HG03025 (cell line): Measurements from ENCODE around the gene RPS23.
"Not testable (repeated sequence)": the region's sequence is repeated elsewhere in the genome, so short reads cannot be mapped to it uniquely, and the experiment has no call there.

Experiments
- ATAC-seq: cut with Tn5 transposase; IDR thresholded peaks from one replicate; pipeline ENCODE4 v1.9.1; 2021; ENCODE audit warnings: mild to moderate bottlenecking, moderate library complexity; ENCODE audit not compliant: unreplicated experiment, low FRiP score

The RPS23 gene

DNA sequence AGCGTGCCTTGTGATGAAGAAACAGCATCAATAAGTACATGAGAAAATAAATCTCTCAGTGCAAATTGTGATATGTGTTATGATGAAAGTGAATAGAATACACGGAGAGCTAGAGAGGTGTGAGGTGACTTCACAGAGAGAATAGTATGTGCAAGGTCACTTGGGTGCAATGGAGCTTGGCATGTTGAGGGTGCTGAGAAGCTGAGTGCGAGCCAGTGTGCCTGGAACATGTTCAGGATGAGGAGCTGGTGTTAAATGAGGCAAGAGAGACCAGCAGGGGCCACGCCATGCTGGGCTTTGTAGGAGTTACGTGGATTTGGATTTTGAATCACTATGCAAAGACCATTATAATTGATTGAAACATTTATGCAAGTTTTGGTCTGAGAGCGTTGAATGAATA, 12.8 kb upstream of the RPS23 start:
- no peak for ATAC-seq

DNA sequence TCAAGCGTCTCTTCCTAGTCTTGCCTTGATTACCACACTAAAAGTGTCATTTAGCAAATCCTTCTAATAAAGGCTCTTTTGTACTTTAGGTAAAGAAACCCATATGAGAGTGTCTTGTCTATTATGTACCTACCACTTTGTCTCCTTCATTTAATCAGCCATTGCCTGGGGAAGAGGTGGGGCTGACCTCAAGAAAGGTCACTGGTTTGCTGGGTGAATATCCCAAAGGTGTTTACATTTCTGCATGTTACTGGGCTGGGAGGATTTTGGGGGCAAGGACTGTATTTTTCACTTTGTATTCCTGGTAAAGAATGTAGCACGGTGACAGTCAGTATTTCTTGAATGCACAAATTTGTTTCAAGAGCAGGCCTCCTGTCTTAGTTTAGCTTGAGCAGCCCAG, 11.9 kb upstream of the RPS23 start:
- ATAC-seq = no peak

DNA sequence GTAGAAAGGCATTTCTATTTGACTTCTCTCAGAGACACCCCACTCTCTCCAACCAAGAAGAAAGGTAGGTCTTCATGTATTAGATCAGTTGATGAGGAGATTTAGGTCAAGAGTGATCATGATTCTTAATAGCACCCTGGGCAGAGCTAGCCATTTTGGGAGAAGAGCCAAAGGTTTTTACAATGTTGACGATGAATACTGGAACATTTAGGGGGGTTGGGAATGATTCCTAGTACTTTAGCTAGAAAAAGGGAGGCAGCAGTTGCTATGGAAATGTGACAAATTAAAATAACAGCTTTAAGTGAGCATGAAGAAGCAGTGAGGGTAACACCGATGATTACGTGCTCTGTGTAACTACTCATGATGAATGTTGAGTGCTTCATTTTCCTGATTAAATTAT, 9.5 kb upstream of the RPS23 start:
- no peak for ATAC-seq

DNA sequence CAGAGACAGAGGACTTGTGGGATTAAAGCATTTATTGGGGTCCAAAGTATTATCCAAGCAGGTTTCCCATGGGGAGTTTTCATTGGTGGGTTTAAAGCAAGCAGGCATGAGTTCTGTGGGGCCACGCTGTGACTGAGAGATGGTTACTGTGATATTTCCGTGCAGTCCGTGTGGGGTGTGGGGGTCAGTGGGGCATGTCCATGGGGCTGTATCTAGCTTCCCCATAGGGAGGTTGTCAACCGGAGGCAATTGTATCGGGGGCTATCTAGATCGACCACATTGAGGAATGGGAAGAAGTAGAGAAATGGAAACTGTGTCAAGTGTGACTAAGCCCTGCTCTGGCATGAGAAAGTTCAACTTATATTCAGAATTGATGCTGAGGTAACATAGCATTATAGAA, 7.1 kb upstream of the RPS23 start:
- ATAC-seq = no peak

DNA sequence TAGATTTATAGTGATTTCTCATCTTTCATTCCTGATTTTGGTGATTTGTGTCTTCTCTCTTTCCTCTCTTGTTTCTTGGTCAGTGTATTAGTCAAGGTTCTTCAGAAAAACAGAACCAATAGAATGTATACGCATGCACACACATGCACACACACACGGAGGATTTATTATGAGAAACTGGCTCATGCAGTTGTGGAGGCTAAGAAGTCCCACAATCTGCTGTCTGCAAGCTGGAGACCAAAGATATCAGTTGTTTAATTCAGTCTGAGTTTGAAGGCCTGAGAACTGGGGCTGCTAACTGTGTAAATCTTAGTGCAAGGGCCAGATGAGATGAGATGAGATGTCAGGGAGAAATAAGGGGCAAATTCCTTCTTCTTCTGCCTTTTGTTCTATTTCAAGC, 5.7 kb upstream of the RPS23 start:
- no peak for ATAC-seq

DNA sequence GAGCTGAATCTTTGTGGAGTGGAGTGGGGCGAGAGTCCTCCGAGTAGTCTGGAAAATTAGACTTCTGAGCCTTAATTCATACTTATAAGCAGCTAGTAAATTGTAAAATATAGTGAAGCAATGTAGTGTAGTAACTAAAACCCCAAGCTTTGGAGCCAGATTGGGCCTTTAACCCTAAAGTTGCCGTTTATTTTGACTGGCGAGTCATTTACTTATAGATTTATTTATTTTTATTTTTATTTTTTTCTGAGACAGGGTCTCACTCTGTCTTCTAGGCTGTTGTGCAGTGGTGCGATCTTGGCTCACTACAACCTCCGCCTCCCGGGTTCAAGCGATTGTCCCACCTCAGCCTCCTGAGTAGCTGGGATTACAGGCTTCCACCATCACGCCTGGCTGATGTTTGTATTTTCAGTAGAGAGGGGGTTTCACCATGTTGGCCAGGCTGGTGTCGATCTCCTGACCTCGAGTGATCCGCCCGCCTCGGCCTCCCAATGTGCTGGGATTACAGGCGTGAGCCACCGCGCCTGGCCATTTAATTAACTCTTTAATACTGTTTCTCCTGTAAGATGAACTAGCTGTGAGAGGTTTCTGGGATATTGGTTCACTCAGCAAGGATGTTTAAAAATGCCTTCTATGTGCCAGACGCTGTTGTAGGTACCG, 687 bp upstream of the RPS23 start:
- no peak for ATAC-seq

DNA sequence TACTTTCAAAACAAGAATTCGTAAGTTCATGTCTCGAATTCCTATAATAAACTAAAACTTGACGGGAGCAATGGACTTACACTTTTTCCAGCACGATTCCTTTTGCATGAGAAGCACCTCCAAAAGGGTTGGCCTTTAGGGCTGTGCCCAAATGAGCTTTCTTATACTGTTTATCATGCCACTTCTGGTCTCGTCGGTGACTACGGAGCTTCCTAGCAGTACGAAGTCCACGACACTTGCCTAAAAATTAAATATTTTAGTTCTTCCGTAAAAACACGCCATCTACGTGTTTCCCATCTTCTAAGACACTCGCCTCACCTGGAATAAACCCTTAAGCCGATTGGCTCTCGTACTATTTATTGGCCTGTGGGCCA, 554 bp downstream of the RPS23 start:
- no peak for ATAC-seq

DNA sequence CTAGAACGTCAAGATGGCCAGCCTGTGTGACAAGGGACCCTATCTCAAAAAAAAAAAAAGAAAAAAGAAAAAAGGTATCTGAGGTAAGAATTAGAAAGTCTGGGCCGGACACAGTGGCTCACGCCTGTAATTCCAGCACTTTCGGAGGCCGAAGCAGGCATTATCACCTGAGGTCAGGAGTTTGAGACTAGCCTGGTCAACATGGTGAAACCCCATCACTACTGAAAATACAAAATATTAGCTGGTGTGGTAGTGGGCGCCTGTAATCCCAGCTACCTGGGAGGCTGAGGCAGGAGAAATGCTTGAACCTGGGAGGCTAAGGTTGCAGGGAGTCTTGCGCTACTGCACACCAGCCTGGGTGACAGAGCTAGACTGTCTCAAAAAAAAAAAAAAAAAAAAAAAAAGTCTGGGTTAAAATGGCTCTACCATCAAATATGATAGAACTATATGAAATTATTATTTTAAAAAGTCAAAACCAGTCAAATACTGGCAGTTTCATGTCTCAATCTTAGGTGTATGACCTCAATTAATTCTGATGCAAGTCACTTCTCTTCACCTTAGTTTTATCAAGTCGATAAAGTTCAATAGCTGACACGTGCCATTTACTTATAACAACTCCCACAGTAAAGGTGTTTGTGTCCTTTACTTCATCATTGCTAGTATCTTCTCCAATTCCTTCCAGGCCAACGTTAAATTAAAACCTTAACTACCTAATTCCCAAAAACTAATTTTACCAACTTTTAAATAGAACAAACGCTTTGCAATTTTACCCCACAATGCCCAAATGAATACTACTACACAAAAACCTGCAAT, 1.1 kb downstream of the RPS23 start:
- ATAC-seq = no peak

DNA sequence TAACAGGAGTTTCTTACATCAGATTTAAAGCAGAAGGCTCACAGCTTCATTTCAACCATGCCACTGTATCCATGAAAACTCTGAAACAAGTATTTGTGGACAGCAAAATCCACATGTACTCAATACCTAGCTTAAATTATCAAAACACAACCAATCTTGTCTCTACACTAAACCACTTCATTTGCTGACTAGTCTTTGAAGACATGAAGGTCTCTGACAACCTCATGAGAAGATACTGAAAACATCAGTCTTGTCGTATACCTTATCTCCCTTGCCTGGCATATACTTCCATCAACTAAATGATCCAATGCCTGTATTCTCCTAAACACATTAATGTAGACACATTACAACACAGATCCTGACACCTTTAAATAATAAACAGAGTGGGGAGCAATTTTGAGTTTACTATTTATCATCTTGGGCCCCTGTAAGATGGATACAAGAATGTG, 2.9 kb downstream of the RPS23 start:
- no peak for ATAC-seq

DNA sequence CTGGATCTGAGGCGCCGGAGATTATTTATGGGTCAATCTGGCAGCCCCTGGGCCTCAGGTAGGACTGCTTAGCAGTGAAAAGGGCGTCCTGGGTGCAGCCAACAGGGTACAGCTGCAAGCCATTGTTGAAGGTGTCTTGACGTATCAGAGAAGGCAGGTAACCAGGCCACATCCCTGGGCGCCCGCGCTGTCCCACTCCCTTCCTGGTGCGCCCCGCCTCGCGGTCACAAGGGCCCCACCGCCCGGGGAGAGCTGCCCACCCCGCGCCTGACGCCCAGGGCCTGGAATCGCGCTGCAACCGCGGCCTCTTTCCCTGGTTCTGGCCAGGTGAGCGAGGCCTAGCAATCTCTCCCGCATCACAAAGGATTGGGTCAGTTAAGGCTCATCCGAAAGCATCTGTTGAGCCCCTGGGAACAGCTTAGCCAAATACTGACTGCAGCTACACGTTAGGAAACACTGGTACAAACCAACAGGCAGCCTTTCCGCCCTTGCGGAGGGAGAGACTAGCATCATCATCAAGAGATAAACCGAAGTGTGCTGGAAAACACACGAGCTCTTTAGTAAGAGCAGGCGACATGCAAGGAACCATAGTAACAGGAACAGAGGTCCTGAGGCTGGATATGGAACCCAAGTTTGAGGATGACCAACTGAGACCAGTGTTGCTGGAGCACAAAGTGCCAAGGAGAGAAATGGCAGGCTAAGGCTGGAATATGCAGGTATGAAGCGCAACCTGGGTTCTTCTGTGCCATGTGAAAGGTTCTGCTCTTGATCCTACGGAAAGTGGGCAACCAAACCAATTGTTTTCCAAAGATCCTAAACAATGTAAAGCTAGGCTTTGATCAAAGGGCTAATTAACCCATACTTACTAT, 3.6 kb downstream of the RPS23 start:
- ATAC-seq = no peak

DNA sequence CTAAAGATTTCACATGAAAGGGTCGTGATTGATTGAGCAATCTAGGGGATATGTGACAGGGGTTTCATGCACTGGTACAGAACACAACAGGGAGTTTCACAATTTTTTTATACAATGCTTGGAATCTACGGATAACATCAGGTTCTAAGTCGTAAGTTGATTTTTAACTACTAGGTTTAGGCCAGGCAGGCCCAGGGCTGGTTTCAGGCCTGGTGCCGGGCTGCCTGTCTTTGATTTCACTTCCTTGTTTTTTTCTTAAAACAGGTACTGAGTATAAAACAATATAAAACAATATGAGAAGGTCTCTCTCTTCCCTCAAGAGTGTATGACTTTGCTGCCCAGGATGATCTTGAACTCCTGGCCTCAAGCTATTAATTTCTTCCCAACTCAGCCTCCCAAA, 4.7 kb downstream of the RPS23 start:
- not testable (repeated sequence) for ATAC-seq

DNA sequence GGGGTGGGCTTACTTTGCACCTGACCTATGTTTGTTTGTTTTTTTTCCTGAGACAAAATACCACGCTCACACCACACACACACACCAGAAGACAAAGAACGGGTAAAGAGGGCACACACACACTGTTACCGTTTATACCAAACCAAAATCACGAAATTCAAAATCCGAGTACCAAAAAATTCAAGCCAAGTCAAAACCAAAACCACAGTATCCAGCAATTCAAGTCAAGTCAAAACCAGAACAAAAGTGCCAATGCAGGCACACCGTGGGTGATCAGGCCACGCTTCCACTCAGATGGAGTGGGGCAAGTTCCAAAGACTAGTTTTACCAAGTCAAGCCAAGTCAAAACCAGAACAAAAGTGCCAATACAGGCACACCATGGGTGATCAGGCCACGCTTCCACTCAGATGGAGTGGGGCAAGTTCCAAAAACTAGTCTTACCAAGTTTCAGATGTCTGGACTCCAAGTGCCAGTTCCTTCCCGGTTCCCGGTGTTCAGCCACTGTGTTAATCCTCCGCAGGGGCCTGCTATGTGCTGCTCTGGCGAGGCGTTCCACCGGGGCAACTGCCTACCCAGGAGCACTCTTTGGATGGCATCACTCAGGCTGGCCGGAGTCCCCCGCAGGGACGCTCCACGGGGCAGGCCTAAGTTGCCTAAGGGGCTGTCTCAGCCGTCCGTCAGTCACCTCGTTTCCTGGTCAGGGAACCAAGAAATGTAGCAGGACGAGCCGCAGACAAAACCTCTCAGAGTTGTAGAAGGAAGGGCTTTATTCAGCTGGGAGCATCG, 5.4 kb downstream of the RPS23 start:
- ATAC-seq = not testable (repeated sequence)

DNA sequence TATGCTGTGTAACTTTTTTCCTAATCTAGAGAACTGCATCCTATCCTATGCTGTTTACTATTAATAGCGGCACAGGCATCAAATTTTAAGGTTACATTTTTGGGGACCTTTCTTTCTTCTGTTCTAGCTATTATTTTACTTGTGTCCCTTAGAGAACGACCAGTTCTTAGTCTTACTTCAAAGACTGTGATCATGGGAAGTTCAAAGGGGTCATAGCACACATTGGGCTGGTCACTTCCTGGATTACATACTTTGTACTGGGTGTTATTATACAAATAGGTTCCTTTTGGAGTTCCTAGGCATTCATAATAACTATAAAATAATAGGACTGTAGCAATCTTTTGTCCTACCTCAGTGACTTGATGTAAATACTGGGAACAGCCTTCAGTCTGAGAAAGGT, 8.8 kb downstream of the RPS23 start:
- ATAC-seq = not testable (repeated sequence)

DNA sequence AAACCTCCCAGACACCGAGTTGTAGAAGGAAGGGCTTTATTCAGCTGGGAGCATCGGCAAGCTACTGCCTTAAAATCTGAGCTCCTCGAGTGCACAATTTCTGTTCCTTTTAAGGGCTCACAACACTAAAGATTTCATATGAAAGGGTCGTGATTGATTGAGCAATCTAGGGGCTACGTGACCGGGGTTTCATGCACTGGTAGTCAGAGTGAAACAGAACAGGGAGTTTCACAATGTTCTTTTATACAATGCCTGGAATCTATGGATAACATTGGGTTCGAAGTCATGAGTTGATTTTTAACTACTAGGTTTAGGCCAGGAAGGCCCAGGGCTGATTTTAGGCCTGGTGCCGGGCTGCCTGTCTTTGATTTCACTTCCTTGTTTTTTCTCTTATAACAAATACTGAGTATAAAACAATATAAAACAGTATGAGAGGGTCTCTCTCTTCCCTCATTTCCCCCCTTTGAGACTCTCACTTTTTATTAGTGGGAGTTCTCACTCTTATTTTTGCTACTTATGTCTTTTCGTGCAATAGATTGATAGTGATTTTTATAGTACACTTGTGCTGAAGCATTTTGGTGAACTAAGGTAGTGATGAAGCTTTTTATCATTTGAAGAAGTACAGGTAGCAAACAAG, 10.7 kb downstream of the RPS23 start:
- ATAC-seq = not testable (repeated sequence)

DNA sequence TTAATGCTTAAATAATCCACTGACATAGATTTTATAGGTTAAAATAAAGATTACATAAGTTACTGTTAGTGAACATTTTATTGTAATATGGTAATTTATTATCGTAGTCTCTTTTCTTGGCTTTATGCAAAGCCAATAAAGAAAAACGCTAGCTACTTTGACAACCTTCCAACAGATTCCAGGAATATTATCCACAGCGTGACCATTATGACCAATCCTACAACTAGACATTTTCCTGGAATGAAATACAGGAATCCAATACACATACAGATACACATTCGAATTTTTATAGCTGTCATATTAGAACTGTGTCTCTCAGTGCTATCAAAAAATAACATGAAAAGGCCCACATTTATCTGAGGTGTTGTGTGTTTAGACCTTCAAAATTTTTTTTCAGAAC, 13.1 kb downstream of the RPS23 start:
- no peak for ATAC-seq

DNA sequence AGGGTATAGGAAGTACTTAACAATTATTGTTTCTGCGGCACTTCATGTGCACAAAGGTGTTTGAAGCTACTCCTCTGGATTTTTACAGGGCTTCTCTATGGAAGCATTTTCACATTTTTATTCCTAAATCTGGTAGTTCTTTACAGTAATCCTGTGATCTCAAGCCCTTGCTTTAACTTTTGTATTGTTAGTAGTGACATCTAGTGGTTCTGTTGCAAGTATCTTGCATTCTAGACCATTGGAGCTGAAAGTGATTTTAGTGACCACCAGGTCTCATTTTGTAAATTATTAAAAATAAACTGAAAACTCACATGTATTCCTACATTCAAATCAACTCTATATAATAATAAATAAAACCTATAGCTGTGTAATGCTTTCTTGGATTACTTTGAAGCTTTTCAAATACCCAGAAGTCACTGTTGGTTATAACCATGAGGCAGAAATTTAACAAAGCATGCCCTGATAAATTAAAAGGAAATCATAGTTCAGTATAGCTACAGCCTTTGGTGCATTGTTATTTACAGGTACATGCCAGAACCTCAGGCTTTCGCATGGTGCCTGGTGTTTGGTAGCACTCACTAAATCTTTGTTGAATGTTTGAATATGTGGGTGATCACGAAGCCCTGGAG, 18.9 kb downstream of the RPS23 start:
- ATAC-seq = no peak

DNA sequence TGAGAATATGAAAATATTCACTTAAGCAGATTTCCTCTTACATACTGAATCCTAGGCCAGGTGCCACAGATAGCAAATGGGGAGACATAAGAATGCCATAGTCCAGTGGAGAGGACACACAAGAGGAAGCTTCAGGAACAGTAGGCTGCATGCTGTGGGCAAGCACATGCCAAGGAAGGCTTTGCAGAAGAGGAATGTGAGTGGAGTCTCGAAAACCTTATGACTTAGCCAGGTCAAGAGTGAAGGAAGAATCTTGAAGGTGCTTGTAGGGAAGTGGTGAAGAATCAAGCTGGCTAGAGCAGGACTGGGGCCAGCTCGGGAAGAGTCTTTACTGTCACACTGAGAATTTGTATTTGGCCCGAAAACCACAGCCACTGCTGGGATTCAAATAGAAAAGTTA, 20.4 kb downstream of the RPS23 start:
- ATAC-seq = no peak

DNA sequence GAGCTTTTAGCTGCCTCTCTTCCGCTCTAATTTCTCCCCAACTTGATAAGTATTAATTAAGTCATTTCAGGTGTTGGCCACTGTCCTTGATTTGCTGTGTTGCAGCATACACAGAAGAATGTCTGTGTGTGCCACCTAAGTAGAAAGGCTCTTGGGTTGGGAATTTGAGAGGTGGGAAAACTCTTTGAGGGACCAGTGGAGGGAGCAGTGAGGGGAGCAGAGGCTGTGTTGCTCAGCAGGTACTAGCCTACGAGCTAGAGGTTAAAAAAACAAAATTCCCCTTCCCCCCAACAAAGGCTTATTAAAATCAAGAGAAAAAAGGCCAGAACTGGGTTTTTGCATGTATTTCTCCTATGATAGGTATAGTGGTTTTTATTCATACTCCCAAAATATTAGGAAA, 20.9 kb downstream of the RPS23 start:
- no peak for ATAC-seq

DNA sequence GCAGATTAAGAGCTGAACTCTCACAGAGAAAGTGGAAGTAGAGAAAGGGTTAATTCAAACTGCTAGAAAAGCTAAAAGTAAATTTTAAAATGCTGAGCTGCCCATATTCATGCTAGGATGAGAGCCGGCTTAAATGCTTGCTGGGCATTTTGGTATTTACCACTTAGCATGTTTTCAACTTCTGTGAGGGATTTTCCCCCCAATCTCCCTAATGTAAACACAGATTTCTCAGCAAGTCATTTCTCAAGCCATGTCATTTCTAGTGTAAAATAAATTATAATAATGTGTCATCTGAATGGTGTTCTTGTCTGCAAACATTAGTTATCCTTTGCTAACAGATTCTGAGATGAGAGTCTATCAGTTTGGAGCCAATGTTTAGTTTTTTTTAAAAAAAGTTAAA, 22.3 kb downstream of the RPS23 start:
- ATAC-seq = no peak

DNA sequence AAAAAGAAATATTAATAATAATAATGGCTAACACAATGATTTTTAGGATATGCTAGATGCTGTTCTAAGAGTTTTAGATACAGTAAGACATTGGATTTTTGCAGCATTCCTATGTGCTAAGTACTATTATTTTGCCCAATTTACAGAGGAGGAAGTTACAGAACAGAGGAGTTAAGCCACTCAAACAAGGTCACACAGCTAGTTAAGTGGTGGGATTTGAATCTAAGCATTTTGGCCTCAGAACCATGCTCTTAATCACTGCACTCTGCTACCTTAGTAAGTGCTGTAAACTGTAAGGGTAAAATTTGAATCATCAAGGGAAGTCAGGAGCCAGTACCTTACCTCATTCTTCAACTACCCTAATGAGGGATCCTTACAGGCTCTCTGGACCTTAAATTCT, 25.4 kb downstream of the RPS23 start:
- ATAC-seq = no peak
